HG03064 (cell line): Measurements from ENCODE around the gene HSD17B3.
"Not testable (repeated sequence)": the region's sequence is repeated elsewhere in the genome, so short reads cannot be mapped to it uniquely, and the experiment has no call there.

Source experiments
- ATAC-seq: cut with Tn5 transposase; IDR thresholded peaks from one replicate; pipeline ENCODE4 v1.9.1; 2021; ENCODE audit warnings: low read depth; ENCODE audit not compliant: unreplicated experiment

Gene HSD17B3

GRCh38 chr9:96309850-96310249, 7.9 kb upstream of the HSD17B3 start:
- ATAC-seq = no peak

GRCh38 chr9:96306958-96307357, 5.0 kb upstream of the HSD17B3 start:
- not testable (repeated sequence) for ATAC-seq

GRCh38 chr9:96305171-96305570, 3.2 kb upstream of the HSD17B3 start:
- ATAC-seq = no peak

- no peak for ATAC-seq
Measured at GRCh38 chr9:96304230-96304629, 2.3 kb upstream of the HSD17B3 start.

- no peak for ATAC-seq
Measured at GRCh38 chr9:96299823-96300222, 2.2 kb downstream of the HSD17B3 start.

GRCh38 chr9:96294159-96294545, 7.8 kb downstream of the HSD17B3 start:
- ATAC-seq = no peak

GRCh38 chr9:96293498-96294158, 8.3 kb downstream of the HSD17B3 start:
- no peak for ATAC-seq

- ATAC-seq = no peak
Measured at GRCh38 chr9:96289392-96289791, 12.6 kb downstream of the HSD17B3 start.

GRCh38 chr9:96281641-96282040, 20.3 kb downstream of the HSD17B3 start:
- no peak for ATAC-seq

GRCh38 chr9:96279932-96280331, 22.0 kb downstream of the HSD17B3 start:
- no peak for ATAC-seq

GRCh38 chr9:96274939-96275338, 27.0 kb downstream of the HSD17B3 start:
- no peak for ATAC-seq

- no peak for ATAC-seq
Measured at GRCh38 chr9:96270236-96270744, 31.7 kb downstream of the HSD17B3 start.

- no peak for ATAC-seq
Measured at GRCh38 chr9:96258967-96259366, 43.0 kb downstream of the HSD17B3 start.

- no peak for ATAC-seq
Measured at GRCh38 chr9:96256800-96257199, 45.2 kb downstream of the HSD17B3 start.

- no peak for ATAC-seq
Measured at GRCh38 chr9:96255698-96256097, 46.3 kb downstream of the HSD17B3 start.

- no peak for ATAC-seq
Measured at GRCh38 chr9:96253059-96253696, 48.8 kb downstream of the HSD17B3 start.

GRCh38 chr9:96251451-96251850, 50.5 kb downstream of the HSD17B3 start:
- no peak for ATAC-seq

- no peak for ATAC-seq
Measured at GRCh38 chr9:96249746-96250145, 52.2 kb downstream of the HSD17B3 start.

- ATAC-seq = no peak
Measured at GRCh38 chr9:96246267-96246671, 55.7 kb downstream of the HSD17B3 start.

- ATAC-seq = no peak
Measured at GRCh38 chr9:96245399-96245798, 56.6 kb downstream of the HSD17B3 start.

GRCh38 chr9:96243778-96244177, 58.2 kb downstream of the HSD17B3 start:
- no peak for ATAC-seq

- ATAC-seq = no peak
Measured at GRCh38 chr9:96242811-96243210, 59.2 kb downstream of the HSD17B3 start.
